ENCODE data around the gene WDR72. TPM values are rescaled to one million over a fixed set of nuclear protein-coding genes. Genes with fewer than 3 reads are reported as not detected.

The WDR72 gene
- total RNA-seq, 2 donors from 2014 or later, result not detected

GRCh38 chr15:53747501-53748068, 11.9 kb downstream of the WDR72 start:
- H3K9me3 Mint-ChIP-seq, result peaks cover 0 to 3% of the 10 kb centered on the region in 2 donors
- no peak overlapping the region for H3K27ac Mint-ChIP-seq
- no peaks in the 10 kb centered on the region for H3K36me3 Mint-ChIP-seq (ENCODE audit: insufficient read depth in 2 of 2)
- no peaks in the 10 kb centered on the region for H3K4me1 Mint-ChIP-seq (ENCODE audit: low read depth)
- no peaks in the 10 kb centered on the region for H3K27me3 Mint-ChIP-seq (ENCODE audit: low read depth)
- no peak overlapping the region for H3K4me3 Mint-ChIP-seq
- ATAC-seq (replicated peaks in 1 of 2) (no peak), DNase-seq (no peak)

GRCh38 chr15:53746101-53746500, 13.4 kb downstream of the WDR72 start:
- Mint-ChIP-seq H3K27me3 (ENCODE audit: low read depth) (no peaks in the 10 kb centered on the region), H3K4me1 (ENCODE audit: low read depth) (no peaks in the 10 kb centered on the region), H3K9me3 (peaks cover 0 to 3% of the 10 kb centered on the region in 2 donors), H3K4me3 (no peak overlapping the region), H3K36me3 (ENCODE audit: insufficient read depth in 2 of 2) (no peaks in the 10 kb centered on the region), H3K27ac (no peak overlapping the region)
- no peak for ATAC-seq (replicated peaks in 1 of 2)
- DNase-seq, result no peak

GRCh38 chr15:53739651-53740050, 19.8 kb downstream of the WDR72 start:
- DNase-seq (no peak), ATAC-seq (replicated peaks in 1 of 2) (no peak)
- no peak overlapping the region for H3K4me3 Mint-ChIP-seq
- H3K9me3 Mint-ChIP-seq, result peaks cover 0 to 2% of the 10 kb centered on the region in 2 donors
- H3K36me3 Mint-ChIP-seq (ENCODE audit: insufficient read depth in 2 of 2), result no peaks in the 10 kb centered on the region
- no peaks in the 10 kb centered on the region for H3K4me1 Mint-ChIP-seq (ENCODE audit: low read depth)
- no peaks in the 10 kb centered on the region for H3K27me3 Mint-ChIP-seq (ENCODE audit: low read depth)
- H3K27ac Mint-ChIP-seq, result no peak overlapping the region

- DNase-seq, result no peak
- no peaks in the 10 kb centered on the region for H3K27me3 Mint-ChIP-seq (ENCODE audit: low read depth)
- no peak overlapping the region for H3K4me3 Mint-ChIP-seq
- no peak for ATAC-seq (replicated peaks in 1 of 2)
- no peaks in the 10 kb centered on the region for H3K9me3 Mint-ChIP-seq
- H3K4me1 Mint-ChIP-seq (ENCODE audit: low read depth), result no peaks in the 10 kb centered on the region
- H3K27ac Mint-ChIP-seq, result no peak overlapping the region
- no peaks in the 10 kb centered on the region for H3K36me3 Mint-ChIP-seq (ENCODE audit: insufficient read depth in 2 of 2)
Observed at GRCh38 chr15:53739187-53739586, 20.3 kb downstream of the WDR72 start.

- H3K27ac Mint-ChIP-seq, result no peak overlapping the region
- H3K4me3 Mint-ChIP-seq, result no peak overlapping the region
- H3K36me3 Mint-ChIP-seq (ENCODE audit: insufficient read depth in 2 of 2), result no peaks in the 10 kb centered on the region
- no peak for DNase-seq
- H3K27me3 Mint-ChIP-seq (ENCODE audit: low read depth), result no peaks in the 10 kb centered on the region
- ATAC-seq (replicated peaks in 1 of 2), result no peak
- H3K9me3 Mint-ChIP-seq, result peaks cover 0 to 2% of the 10 kb centered on the region in 2 donors
- H3K4me1 Mint-ChIP-seq (ENCODE audit: low read depth), result no peaks in the 10 kb centered on the region
Observed at GRCh38 chr15:53721334-53722087, 38.0 kb downstream of the WDR72 start.

GRCh38 chr15:53716909-53717876, 42.3 kb downstream of the WDR72 start:
- Mint-ChIP-seq H3K27me3 (ENCODE audit: low read depth) (no peaks in the 10 kb centered on the region), H3K27ac (no peak overlapping the region), H3K36me3 (ENCODE audit: insufficient read depth in 2 of 2) (no peaks in the 10 kb centered on the region), H3K9me3 (no peaks in the 10 kb centered on the region), H3K4me1 (ENCODE audit: low read depth) (no peaks in the 10 kb centered on the region), H3K4me3 (no peak overlapping the region)
- DNase-seq (no peak), ATAC-seq (replicated peaks in 1 of 2) (no peak)

GRCh38 chr15:53713218-53713617, 46.2 kb downstream of the WDR72 start:
- H3K36me3 Mint-ChIP-seq (ENCODE audit: insufficient read depth in 2 of 2), result no peaks in the 10 kb centered on the region
- ATAC-seq (replicated peaks in 1 of 2) (no peak), DNase-seq (no peak)
- H3K4me3 Mint-ChIP-seq, result no peak overlapping the region
- no peak overlapping the region for H3K27ac Mint-ChIP-seq
- no peaks in the 10 kb centered on the region for H3K4me1 Mint-ChIP-seq (ENCODE audit: low read depth)
- peaks cover under 1% of the 10 kb centered on the region for H3K27me3 Mint-ChIP-seq (ENCODE audit: low read depth)
- no peaks in the 10 kb centered on the region for H3K9me3 Mint-ChIP-seq

- Mint-ChIP-seq H3K9me3 (no peaks in the 10 kb centered on the region), H3K27ac (no peak overlapping the region), H3K4me3 (no peak overlapping the region), H3K27me3 (ENCODE audit: low read depth) (peaks cover 6% of the 10 kb centered on the region), H3K36me3 (ENCODE audit: insufficient read depth in 2 of 2) (no peaks in the 10 kb centered on the region), H3K4me1 (ENCODE audit: low read depth) (no peaks in the 10 kb centered on the region)
- ATAC-seq (replicated peaks in 1 of 2) (no peak), DNase-seq (no peak)
Observed at GRCh38 chr15:53710906-53711305, 48.6 kb downstream of the WDR72 start.

GRCh38 chr15:53709821-53710220, 49.6 kb downstream of the WDR72 start:
- DNase-seq (no peak), ATAC-seq (replicated peaks in 1 of 2) (no peak)
- Mint-ChIP-seq H3K4me3 (no peak overlapping the region), H3K27ac (no peak overlapping the region), H3K9me3 (no peaks in the 10 kb centered on the region), H3K36me3 (ENCODE audit: insufficient read depth in 2 of 2) (no peaks in the 10 kb centered on the region), H3K27me3 (ENCODE audit: low read depth) (peaks cover 6% of the 10 kb centered on the region), H3K4me1 (ENCODE audit: low read depth) (no peaks in the 10 kb centered on the region)

- H3K4me1 Mint-ChIP-seq (ENCODE audit: low read depth), result no peaks in the 10 kb centered on the region
- no peak overlapping the region for H3K27ac Mint-ChIP-seq
- peaks cover 0 to under 1% of the 10 kb centered on the region in 2 donors for H3K9me3 Mint-ChIP-seq
- no peaks in the 10 kb centered on the region for H3K27me3 Mint-ChIP-seq (ENCODE audit: low read depth)
- no peaks in the 10 kb centered on the region for H3K36me3 Mint-ChIP-seq (ENCODE audit: insufficient read depth in 2 of 2)
- no peak for DNase-seq
- no peak for ATAC-seq (replicated peaks in 1 of 2)
- no peak overlapping the region for H3K4me3 Mint-ChIP-seq
Observed at GRCh38 chr15:53695365-53695764, 64.1 kb downstream of the WDR72 start.

GRCh38 chr15:53694476-53694874, 65.0 kb downstream of the WDR72 start:
- no peak for ATAC-seq (replicated peaks in 1 of 2)
- no peak overlapping the region for H3K27ac Mint-ChIP-seq

GRCh38 chr15:53693729-53694475, 65.6 kb downstream of the WDR72 start:
- DNase-seq (no peak), ATAC-seq (replicated peaks in 1 of 2) (no peak)
- H3K27me3 Mint-ChIP-seq (ENCODE audit: low read depth), result no peaks in the 10 kb centered on the region
- H3K9me3 Mint-ChIP-seq, result peaks cover 0 to 2% of the 10 kb centered on the region in 2 donors
- H3K4me1 Mint-ChIP-seq (ENCODE audit: low read depth), result no peaks in the 10 kb centered on the region
- no peaks in the 10 kb centered on the region for H3K36me3 Mint-ChIP-seq (ENCODE audit: insufficient read depth in 2 of 2)
- H3K27ac Mint-ChIP-seq, result no peak overlapping the region
- no peak overlapping the region for H3K4me3 Mint-ChIP-seq

More at GRCh38 chr15:53694476-53694874, 65.0 kb downstream of the WDR72 start:
- no peaks in the 10 kb centered on the region for H3K27me3 Mint-ChIP-seq (ENCODE audit: low read depth)
- H3K36me3 Mint-ChIP-seq (ENCODE audit: insufficient read depth in 2 of 2), result no peaks in the 10 kb centered on the region
- H3K4me1 Mint-ChIP-seq (ENCODE audit: low read depth), result no peaks in the 10 kb centered on the region
- no peak overlapping the region for H3K4me3 Mint-ChIP-seq
- H3K9me3 Mint-ChIP-seq, result peaks cover 0 to 2% of the 10 kb centered on the region in 2 donors
- no peak for DNase-seq

Data from activated T-cell treated with anti-CD3 and anti-CD28 coated beads, Interleukin-2, amount 50 U/mL, for 72 hours (primary cell).